Right kidney (tissue), 1 donor: ENCODE measurements around the gene NEDD8.
"Not testable (repeated sequence)": the region's sequence is repeated elsewhere in the genome, so short reads cannot be mapped to it uniquely, and the experiment has no call there.

ENCODE experiments used
- DNase-seq: peaks from one replicate; pipeline ENCODE4 v3.0.0-alpha.2; 2016

NEDD8 gene

DNA sequence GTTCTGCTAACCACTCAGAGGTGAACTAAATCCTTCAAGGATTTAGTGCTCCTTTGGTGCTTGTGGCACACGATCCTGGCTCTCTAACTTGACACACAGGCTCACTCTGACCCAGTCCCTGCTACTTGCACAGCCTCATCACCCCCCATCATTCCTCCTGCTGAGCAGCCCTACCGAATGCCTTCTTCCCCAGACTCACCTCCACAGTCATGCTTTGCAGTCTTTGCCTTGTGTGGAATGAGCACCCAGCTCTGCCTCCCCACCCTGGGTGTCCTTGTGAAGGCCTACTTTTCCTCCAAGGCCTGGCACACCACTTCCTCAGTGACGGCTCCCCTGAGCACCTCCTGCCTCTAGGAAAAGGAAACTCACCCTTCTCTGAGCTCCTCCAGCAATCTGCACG, 18.2 kb upstream of the NEDD8 start:
- no peak for DNase-seq

DNA sequence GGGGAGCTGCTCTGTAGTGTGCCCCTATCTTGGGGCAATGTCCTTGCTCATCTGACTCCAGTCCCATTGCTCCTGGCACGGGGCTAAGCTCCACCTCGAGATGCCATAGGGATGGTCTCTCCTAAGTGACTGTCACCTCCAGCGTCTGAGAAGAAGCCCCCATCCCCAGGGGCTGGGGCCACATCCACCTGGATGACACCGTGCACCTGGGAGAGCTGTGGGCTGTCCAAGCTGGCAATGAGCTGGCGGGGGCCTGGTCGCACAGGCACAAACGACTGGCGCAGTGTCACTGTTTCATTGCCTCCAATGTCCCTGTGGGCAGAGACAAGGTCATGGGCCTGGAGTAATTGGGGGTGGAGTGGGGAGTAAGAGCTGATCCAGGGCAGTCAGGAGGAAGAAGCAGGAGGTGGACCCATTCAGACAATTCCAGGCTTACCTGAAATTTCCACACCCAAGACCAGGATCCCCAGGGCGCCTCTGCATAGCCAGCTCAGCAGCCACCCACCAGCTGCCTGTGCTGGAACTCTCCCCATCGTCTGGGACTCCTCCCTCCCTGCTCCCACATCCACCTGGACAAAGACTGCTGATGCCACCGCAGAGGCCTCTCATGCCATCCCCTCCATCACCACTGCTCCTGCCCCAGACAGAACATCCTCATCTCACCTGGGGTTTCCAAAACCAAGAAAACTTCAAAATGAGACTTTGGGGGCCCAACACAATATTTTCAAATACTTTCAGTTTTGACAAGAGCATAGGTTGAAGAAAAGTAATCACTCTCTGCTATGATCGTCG, 17.3 kb upstream of the NEDD8 start:
- no peak for DNase-seq

DNA sequence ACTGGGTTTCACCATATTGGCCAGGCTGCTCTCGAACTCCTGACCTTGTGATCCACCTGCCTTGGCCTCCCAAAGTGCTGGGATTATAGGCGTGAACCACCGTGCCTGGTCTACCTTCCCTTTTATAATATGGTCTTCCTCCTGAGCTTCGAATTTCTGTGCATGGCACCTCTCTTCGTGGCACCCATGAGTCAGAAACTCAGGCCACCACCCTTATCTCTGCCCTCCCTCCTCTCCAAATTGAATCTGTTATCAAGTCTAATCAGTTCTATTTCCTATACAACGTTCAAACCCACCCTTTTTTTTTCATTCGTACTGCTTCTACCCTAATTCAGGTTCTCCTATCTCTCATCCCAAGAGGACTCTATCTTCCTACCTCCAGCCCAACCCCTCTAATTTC, 15.3 kb upstream of the NEDD8 start:
- no peak for DNase-seq

DNA sequence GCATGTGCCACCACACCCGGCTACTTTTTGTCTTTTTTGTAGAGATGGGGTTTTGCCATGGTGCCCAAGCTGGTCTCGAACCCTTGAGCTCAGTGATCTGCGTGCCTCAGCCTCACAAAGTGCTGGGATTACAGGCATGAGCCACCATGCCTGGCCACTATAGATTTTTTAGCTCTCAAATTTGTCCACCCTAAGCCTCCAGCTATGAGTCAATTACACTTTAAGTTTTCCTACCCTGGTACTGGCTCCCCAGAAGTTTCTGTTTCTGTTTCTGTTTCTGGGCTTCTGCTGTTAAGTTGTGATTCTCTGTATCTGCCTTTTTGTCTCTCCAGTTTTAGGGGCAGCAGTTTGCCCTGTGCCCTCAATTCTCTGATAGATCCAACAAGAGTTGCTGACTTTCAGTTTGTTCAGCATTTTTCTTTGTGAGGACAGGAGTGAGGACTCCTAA, 14.6 kb upstream of the NEDD8 start:
- DNase-seq: no peak

DNA sequence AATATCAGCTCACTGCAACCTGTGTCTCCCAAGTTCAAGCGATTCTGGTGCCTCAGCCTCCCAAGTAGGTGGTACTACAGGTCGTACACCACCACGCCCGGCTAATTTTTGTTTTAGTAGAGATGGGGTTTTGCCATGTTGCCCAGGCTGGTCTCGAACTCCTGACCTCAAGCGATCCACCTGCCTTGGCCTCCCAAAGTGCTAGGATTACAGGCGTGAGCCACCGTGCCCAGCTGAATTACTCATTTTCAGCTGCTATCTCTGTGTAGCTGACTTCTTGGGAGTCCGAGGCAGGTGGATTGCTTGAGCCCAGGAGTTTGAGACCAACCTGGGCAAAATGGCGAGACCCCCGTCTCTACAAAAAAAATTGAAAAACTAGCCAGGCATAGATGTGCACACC, 13.2 kb upstream of the NEDD8 start:
- DNase-seq: not testable (repeated sequence)

DNA sequence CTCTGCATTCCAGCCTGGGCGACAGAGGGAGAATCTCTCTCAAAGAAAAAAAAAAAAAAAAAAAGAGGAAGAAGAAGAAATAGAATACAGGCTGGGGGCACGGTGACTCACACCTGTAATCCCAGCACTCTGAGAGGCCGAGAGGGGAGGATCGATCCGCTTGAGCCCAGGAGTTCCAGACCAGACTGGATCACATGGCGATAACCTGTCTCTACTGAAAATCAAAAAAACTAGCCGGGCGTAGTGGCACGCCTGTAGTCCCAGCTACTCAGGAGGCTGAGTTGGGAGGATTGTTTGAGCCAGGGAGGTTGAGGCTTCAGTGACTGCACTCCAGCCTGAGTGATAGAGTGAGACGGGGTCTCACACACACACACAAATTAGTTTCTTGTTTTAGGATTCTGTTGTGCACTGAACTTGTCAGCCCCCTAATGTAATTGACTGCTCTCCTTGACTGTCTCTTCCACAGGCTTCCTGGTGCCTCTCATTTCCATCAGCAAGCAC, 11.2 kb upstream of the NEDD8 start:
- DNase-seq: no peak

DNA sequence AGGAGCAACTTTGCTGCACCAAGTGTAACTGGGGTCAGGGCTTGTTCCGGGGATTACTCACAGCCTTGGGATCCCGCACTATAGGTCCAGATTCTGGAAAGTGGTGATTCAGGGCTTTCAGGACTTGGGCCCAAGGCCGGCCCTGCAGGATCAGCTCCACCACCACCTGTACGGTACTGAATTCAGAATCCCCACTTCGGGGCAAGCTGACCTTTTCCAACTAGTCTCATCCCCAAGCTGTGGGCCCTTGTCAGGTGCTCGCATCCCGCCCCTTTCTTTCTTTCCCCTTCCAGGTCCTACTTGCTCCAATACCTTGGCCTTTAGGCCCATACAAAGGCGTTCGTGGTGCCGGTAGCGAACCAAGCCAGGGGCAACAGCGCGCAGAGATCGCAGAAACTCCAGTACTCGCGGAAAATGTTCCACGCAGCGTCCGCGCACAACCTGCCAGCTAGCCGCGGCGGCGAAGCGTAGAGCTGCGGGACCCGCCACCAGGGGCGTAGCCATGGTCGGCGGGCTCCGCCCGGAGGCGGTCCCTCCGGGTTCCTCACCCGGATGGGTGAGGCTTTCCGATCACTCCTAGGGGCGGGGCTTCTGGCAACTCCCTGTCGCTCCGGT, 9.8 kb upstream of the NEDD8 start:
- DNase-seq: no peak

DNA sequence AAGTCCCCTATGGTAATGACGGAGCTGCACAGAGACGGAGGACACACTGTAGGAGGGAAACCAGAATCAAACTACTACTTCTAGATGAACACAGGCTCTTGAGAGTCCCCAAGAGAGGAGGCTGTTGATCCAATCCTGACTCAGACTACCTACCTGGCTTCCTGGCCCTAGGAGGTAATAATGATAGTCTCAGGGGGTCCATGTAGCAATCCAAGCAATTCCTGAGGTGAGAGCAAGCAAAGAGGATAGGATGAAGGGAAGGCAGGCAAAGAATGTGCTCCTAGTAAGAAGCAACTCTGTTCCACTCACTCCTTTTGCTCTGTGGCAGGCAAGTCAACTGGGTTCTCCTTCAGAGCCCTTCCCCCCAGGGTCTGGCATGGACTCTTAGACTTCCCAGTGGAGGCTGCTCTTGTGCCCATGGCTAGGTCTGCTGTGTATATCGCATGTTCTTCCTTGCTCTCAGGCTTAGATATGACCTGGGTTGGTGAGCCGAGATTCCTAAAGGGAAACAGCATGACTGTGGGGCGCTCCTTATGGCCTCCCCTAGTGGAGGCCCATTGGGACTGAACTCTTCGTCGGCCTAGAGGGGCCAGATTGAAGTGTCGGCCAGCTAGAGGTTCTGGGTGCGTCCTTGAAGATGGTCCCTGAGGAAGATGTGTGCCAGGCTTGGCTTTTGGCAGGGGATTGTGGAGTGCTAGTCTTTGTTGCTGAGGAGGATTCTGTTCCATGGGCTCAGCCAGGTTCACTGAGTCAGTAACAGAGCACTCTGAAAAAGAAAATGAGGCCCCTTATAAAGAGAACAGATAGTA, 8.1 kb upstream of the NEDD8 start:
- DNase-seq: no peak

DNA sequence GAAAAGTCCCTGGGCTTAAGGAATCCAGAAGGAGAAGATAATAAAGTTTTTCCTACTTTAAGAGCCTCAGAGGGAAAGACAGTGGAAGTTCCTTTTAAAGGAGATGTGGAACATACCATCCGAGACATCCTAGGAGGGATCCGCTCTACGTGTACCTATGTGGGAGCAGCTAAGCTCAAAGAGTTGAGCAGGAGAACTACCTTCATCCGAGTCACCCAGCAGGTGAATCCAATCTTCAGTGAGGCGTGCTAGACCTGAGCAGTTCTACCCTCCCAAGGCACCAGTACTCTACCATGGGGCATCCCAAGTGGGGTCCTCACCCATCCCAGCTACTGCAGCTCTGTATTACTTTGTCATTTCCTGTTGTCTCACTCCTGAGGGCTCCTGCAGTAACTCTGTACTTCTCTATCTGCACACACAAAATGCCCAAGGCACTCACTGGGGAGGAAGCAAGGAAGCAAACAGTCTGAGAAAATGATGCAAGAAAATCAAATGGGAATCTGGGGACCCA, 6.4 kb upstream of the NEDD8 start:
- DNase-seq: no peak

DNA sequence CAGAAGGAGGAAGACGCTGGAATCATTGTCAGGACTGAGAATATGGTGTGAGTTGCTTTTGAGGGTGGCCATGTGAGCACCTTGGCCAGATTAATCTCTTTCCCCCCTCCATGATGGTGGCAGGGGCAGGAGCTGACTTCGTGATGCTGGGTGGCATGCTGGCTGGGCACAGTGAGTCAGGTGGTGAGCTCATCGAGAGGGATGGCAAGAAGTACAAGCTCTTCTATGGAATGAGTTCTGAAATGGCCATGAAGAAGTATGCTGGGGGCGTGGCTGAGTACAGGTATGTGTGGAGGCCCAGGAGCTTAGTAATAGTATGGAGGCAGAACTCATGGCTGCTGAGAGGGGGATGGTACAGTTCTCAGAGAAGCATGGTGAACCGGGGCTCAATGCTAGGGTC, 6.0 kb upstream of the NEDD8 start:
- DNase-seq: no peak

DNA sequence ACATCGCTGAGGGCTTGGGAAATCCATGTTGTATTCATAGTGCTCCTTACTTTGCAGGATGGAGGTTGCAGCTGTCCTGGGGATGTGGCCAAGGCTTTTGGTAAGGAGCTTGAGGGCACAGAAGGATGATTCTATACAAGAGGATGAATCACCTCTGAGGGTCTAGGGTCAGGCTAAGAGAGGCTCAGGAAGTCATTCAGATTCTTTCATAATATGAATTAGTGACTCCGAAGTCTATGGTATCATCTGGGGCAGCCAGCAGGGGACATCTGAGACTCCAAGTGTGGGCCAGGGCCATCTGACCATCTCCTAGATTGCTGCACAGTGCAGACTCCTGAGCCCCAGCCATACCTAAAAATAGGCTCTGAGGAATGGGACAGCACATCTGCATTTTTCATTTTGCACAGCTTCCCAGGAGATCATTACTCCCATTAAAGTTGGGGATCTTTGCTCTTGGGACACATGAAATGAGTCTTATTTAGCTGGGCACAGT, 5.3 kb upstream of the NEDD8 start:
- DNase-seq: no peak

DNA sequence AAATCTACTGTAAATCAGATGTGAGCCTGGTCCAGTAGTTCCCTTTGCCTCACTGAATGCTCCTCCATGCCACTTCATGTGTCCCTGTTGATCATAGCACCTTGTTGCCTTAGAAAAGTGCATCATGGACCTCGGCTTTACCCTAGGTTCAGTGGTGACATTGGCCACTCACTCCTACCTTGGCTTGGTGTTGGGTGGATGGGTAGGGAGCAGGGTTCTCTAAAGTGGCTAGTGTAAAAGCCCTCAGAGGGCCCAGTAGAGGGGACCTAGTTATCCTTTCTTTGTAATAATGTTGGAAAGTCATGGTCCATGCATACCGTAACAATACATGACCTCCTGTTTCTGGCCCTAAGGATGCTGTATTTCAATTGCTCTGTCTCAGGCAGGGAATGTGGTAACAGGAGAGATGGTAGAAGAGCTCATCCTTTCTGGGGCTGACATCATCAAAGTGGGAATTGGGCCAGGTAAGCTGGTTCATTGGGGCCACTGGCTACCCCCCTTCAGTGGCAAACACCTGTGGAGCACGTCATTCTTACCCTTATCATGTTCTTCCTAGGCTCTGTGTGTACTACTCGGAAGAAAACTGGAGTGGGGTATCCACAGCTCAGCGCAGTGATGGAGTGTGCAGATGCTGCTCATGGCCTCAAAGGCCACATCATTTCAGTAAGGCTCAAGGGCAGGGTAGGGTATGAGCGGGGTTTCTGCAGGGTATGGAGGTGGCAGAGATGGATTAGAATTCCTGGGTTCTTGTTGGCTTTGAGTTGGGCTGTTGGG, 4.7 kb upstream of the NEDD8 start:
- DNase-seq: no peak

DNA sequence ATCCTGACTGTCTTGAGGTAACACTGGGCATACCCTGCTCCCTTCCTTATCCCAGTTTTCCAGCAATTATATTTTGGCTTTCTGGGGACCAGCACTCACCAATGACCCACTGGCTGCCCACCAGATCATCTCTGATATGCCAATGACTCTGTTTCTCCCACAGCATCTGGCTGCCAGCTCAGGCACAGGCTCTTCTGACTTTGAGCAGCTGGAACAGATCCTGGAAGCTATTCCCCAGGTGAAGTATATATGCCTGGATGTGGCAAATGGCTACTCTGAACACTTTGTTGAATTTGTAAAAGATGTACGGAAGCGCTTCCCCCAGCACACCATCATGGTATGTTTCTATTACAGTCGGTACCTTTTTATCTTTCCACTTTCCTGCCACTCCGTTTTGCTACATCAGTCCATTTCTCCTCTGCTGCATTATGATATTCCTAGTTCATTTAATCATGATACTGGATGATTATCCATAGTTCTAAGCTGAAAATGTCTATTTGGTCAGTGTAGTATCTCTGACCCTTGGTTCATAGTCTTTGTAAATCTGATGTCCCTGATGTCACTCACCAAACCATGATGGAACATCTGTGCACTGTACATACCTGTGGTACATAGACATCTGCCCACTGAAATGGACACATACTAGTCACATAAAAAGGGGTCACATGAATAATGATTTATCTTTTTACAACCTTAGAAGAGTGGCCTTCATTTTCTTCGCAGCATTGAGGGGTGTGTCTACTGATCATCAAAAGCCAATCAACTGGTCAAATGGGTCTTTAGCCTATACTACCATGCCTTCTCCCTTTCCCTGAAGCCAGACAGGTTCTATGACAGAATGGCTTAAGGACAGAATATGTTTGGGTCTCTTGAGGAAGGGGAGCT, 3.9 kb upstream of the NEDD8 start:
- DNase-seq: no peak

DNA sequence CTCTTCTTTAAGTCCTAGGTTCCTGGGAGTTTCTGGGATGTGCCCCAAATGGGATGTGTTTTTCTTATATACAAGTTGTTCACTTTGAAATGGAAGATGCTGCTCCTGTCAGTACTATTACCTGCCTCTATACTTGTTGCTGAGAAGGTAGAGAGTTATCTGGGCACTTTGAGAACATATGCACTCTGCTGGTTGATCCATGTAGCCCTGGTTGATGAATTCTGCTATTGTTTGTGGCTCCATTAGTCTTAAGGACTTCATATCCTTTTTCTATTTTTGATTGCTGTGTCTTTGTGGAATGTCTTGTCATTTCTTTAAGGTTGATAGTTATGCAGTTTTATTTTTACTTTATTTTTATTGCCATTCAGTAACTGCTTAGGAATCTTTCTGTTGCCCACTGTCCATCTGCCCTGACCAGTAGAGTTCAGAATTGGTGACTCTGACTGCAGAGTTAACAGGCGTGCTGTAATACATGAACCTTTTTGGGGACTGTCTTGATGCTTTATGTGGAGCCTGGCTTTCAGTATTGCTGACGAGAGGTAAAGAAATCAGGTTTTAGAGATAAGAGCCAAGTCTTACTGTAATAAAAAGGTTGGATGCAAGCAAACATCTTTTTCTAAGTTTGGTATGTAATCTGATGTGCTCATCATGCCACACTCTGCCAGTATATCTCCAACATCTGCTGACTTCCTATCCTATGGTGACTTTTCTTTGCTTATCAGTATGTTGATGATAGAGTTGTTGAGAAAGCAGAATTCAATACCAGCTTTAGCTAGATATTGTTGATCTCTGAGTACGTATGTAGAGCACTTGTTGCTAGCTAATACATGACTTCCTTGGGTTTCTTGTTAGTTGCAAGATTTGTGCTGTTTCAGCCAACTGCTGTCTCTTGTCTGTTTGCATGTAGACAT, 2.2 kb upstream of the NEDD8 start:
- no peak for DNase-seq

DNA sequence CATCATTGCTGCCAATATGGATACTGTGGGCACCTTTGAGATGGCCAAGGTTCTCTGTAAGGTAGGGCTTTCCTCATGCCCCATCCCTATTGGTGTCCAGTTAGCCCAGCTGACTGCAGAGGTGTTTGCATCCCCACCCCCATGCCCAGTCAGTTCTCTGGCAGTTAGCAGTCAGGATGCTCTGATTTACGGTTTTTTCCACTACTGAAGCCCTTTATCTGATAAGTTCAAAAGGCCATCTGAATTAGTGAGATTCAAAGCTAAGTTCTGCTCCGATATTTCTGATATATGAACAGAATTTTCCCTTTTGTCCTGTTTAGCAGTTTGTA, 1.3 kb upstream of the NEDD8 start:
- no peak for DNase-seq

DNA sequence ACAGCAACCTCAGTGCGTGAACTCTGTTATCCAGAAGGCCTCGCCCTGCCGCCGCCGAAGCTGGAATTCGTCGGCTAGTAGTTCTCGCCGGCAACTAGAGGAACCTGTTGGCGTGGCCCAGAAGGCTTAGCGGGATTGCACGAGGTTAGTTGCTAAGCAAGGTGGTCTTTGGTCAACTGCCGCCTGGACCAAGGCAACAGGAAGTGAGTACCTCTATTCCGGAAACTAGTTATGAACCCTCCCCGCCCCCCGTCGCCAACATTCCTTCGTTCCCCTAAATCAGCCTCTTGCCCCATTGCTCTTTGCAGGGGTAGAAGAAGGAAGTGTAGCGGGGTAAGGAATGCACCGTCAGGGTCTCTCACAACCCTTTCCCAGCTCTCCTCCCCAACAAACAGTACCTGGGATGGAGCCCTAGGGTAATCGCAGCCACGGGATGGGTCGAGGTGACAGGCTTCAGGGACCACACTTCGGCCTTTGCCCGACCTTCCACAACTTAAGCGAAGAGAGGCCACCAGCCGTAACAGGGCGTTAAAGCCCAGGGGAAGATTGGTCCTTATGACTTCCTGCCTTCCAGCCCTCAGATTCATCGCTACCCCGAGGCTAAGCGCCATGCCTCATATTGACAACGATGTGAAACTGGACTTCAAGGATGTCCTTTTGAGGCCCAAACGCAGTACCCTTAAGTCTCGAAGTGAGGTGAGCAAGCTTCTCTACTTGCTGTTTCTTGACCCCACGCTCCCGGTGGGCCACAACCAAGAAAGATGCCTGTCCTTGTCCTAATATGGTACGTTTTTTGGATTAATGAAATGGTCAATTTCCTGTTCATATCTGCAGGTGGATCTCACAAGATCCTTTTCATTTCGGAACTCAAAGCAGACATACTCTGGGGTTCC, 724 bp upstream of the NEDD8 start, which contains the start of gene GMPR2:
GMPR2 (plus strand) TSS at position 285 of the 893 bp plus-strand sequence; CDS start at position 610, 325 bp downstream.
- no peak for DNase-seq

DNA sequence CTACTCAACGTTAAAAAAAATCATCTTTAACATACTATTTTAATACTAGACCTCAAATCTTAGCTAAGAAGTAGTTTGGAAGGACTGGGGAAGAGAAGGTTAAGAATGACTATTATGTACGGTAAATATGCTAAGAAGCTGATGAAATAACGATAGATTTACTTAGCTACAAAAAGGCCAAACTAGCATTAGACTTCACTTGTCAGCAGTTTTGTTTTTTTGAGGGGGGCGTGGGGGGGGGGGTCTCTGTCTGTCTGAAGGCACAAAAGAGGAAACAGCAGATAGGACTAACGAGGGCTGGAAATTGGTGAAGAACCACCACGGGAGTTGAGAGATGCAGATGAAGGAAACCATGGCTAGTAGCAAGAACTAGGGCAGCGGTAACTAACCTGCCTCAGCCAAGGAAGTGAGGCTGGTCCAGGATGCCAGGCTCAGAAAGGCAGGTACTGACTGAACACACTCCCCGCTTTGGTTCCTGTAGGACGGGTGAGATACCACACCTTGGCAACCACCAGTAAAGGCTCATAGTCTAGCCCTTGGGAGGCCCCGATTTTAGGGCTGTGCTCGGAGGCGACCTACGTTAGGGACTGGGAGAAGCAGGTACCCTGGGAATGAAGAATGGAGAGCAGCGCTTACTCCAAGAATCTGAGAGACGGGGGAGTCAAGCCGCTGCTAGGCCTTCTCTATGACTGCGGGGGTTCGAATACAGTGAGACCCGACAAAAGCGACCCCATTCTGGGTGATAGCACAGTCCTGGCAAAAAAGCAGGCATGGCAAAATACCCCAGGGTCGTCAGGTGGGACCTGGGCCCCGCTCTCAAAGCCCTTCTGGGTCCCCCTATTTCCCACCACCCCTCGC, 675 bp downstream of the NEDD8 start:
- DNase-seq: no peak

DNA sequence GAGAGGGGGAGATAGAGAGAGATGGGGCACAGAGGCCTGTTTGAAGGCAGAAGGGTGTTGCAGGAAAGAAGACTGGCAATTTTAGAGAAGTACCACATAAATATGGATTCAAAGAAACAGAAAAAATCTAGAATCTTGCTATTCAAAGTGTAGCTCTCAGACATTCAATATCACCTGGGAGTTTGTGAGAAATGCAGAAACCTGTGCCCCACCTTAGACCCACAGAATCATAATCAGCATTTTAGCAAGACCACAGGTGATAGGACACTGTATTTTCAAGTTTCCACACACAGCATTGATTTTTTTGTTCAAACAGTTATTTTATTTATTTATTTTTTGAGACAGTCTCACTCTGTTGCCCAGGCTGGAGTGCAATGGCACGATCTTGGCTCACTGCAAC, 3.3 kb downstream of the NEDD8 start:
- DNase-seq: no peak
